ENCODE results near the gene CDH13.

The CDH13 gene

GRCh38 chr16:83115491-83116232 is 488.9 kb downstream of the CDH13 start:
- Histone ChIP-seq H3K27ac (ENCODE audit: poor library complexity, severe bottlenecking) (no peak overlapping the region), H3K36me3 (ENCODE audit: low read depth) (no peaks in the 10 kb centered on the region), H3K4me1 (ENCODE audit: insufficient read depth, poor library complexity, severe bottlenecking) (no peaks in the 10 kb centered on the region), H3K4me3 (ENCODE audit: severe bottlenecking) (no peak overlapping the region), H3K9me3 (ENCODE audit: severe bottlenecking) (no peaks in the 10 kb centered on the region), H3K27me3 (ENCODE audit: insufficient read depth, poor library complexity, severe bottlenecking) (no peaks in the 10 kb centered on the region)
- no peak for TF ChIP-seq CTCF (IDR thresholded peaks at IDR 0.05; ENCODE audit: poor library complexity, severe bottlenecking)
- ATAC-seq (ENCODE audit: low read depth): no peak
- no peak for DNase-seq (ENCODE audit: low spot score)

GRCh38 chr16:83116274-83116892 is 489.6 kb downstream of the CDH13 start:
- H3K4me3 ChIP-seq (ENCODE audit: severe bottlenecking): no peak overlapping the region
- H3K27ac ChIP-seq (ENCODE audit: poor library complexity, severe bottlenecking): no peak overlapping the region
- ATAC-seq (ENCODE audit: low read depth) (no peak), DNase-seq (ENCODE audit: low spot score) (no peak)
- no peaks in the 10 kb centered on the region for H3K36me3 ChIP-seq (ENCODE audit: low read depth)
- H3K27me3 ChIP-seq (ENCODE audit: insufficient read depth, poor library complexity, severe bottlenecking): no peaks in the 10 kb centered on the region
- TF ChIP-seq CTCF (IDR thresholded peaks at IDR 0.05; ENCODE audit: poor library complexity, severe bottlenecking): no peak
- H3K9me3 ChIP-seq (ENCODE audit: severe bottlenecking): no peaks in the 10 kb centered on the region
- no peaks in the 10 kb centered on the region for H3K4me1 ChIP-seq (ENCODE audit: insufficient read depth, poor library complexity, severe bottlenecking)

GRCh38 chr16:83117810-83118209 is 491.0 kb downstream of the CDH13 start:
- no peak for TF ChIP-seq CTCF (IDR thresholded peaks at IDR 0.05; ENCODE audit: poor library complexity, severe bottlenecking)
- no peak for ATAC-seq (ENCODE audit: low read depth)

GRCh38 chr16:83118365-83118764 is 491.6 kb downstream of the CDH13 start:
- Histone ChIP-seq H3K4me1 (ENCODE audit: insufficient read depth, poor library complexity, severe bottlenecking) (no peaks in the 10 kb centered on the region), H3K27me3 (ENCODE audit: insufficient read depth, poor library complexity, severe bottlenecking) (no peaks in the 10 kb centered on the region)
- no peak for DNase-seq (ENCODE audit: low spot score)

More at GRCh38 chr16:83117810-83118209, 491.0 kb downstream of the CDH13 start:
- no peak overlapping the region for H3K27ac ChIP-seq (ENCODE audit: poor library complexity, severe bottlenecking)
- H3K4me3 ChIP-seq (ENCODE audit: severe bottlenecking): no peak overlapping the region
- no peaks in the 10 kb centered on the region for H3K9me3 ChIP-seq (ENCODE audit: severe bottlenecking)
- no peak for DNase-seq (ENCODE audit: low spot score)
- no peaks in the 10 kb centered on the region for H3K27me3 ChIP-seq (ENCODE audit: insufficient read depth, poor library complexity, severe bottlenecking)
- H3K4me1 ChIP-seq (ENCODE audit: insufficient read depth, poor library complexity, severe bottlenecking): no peaks in the 10 kb centered on the region
- 0 out of 2 replicates have a peak, but pooled peaks cover 3% of the 10 kb centered on the region for H3K36me3 ChIP-seq (ENCODE audit: low read depth)

More at GRCh38 chr16:83118365-83118764, 491.6 kb downstream of the CDH13 start:
- 0 out of 2 replicates have a peak, but pooled peaks cover 3% of the 10 kb centered on the region for H3K36me3 ChIP-seq (ENCODE audit: low read depth)
- no peak overlapping the region for H3K4me3 ChIP-seq (ENCODE audit: severe bottlenecking)
- no peak overlapping the region for H3K27ac ChIP-seq (ENCODE audit: poor library complexity, severe bottlenecking)
- H3K9me3 ChIP-seq (ENCODE audit: severe bottlenecking): no peaks in the 10 kb centered on the region
- no peak for TF ChIP-seq CTCF (IDR thresholded peaks at IDR 0.05; ENCODE audit: poor library complexity, severe bottlenecking)
- ATAC-seq (ENCODE audit: low read depth): 0 out of 3 replicates have a peak, but pooled peaks have one; percentile 35

Measured in RWPE2 (cell line).